HEK293 (cell line): Measurements from ENCODE around the gene MARCHF10.

Experiments
- KLF7 ChIP-seq: fragments of 450-650 bp; formaldehyde crosslinking; IDR thresholded peaks from 2 replicates; pipeline ENCODE4 v1.5.1; 2016; ENCODE audit warnings: missing biosample characterization, missing genetic modification characterization, borderline replicate concordance
- SP2 ChIP-seq: fragments of 450-650 bp; formaldehyde crosslinking; IDR thresholded peaks from 2 replicates; pipeline ENCODE4 v1.5.1; 2016; ENCODE audit warnings: missing biosample characterization, missing genetic modification characterization
- ZBTB17 ChIP-seq: fragments of 450-650 bp; formaldehyde crosslinking; IDR thresholded peaks from 2 replicates; pipeline ENCODE4 v1.5.1; 2016; ENCODE audit warnings: missing biosample characterization, missing genetic modification characterization
- ZNF670 ChIP-seq: fragments of 450-650 bp; formaldehyde crosslinking; IDR thresholded peaks from 2 replicates; pipeline ENCODE4 v1.5.1; 2016; ENCODE audit warnings: missing biosample characterization, missing genetic modification characterization, low read depth
- TF ChIP-seq, protein P1 (sequence below): fragments of 450-650 bp; formaldehyde crosslinking; IDR thresholded peaks from 2 replicates; pipeline ENCODE4 v1.5.1; 2016; ENCODE audit warnings: missing biosample characterization, missing genetic modification characterization
- TF ChIP-seq, protein P2 (sequence below): fragments of 450-650 bp; formaldehyde crosslinking; IDR thresholded peaks from 2 replicates; pipeline ENCODE4 v1.5.1; 2016; ENCODE audit warnings: missing biosample characterization, missing genetic modification characterization

- TF ChIP-seq, protein P1, sequence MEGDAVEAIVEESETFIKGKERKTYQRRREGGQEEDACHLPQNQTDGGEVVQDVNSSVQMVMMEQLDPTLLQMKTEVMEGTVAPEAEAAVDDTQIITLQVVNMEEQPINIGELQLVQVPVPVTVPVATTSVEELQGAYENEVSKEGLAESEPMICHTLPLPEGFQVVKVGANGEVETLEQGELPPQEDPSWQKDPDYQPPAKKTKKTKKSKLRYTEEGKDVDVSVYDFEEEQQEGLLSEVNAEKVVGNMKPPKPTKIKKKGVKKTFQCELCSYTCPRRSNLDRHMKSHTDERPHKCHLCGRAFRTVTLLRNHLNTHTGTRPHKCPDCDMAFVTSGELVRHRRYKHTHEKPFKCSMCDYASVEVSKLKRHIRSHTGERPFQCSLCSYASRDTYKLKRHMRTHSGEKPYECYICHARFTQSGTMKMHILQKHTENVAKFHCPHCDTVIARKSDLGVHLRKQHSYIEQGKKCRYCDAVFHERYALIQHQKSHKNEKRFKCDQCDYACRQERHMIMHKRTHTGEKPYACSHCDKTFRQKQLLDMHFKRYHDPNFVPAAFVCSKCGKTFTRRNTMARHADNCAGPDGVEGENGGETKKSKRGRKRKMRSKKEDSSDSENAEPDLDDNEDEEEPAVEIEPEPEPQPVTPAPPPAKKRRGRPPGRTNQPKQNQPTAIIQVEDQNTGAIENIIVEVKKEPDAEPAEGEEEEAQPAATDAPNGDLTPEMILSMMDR (tag by site-specific recombination), result no peak
- TF ChIP-seq ZBTB17 (tag by site-specific recombination) (no peak), ZNF670 (tag by site-specific recombination) (no peak), KLF7 (tag by site-specific recombination) (no peak), SP2 (no peak)
- TF ChIP-seq, protein P2, sequence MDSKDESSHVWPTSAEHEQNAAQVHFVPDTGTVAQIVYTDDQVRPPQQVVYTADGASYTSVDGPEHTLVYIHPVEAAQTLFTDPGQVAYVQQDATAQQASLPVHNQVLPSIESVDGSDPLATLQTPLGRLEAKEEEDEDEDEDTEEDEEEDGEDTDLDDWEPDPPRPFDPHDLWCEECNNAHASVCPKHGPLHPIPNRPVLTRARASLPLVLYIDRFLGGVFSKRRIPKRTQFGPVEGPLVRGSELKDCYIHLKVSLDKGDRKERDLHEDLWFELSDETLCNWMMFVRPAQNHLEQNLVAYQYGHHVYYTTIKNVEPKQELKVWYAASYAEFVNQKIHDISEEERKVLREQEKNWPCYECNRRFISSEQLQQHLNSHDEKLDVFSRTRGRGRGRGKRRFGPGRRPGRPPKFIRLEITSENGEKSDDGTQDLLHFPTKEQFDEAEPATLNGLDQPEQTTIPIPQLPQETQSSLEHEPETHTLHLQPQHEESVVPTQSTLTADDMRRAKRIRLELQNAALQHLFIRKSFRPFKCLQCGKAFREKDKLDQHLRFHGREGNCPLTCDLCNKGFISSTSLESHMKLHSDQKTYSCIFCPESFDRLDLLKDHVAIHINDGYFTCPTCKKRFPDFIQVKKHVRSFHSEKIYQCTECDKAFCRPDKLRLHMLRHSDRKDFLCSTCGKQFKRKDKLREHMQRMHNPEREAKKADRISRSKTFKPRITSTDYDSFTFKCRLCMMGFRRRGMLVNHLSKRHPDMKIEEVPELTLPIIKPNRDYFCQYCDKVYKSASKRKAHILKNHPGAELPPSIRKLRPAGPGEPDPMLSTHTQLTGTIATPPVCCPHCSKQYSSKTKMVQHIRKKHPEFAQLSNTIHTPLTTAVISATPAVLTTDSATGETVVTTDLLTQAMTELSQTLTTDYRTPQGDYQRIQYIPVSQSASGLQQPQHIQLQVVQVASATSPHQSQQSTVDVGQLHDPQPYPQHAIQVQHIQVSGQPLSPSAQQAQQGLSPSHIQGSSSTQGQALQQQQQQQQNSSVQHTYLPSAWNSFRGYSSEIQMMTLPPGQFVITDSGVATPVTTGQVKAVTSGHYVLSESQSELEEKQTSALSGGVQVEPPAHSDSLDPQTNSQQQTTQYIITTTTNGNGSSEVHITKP (tag by site-specific recombination), result no peak
These were observed 92.2 kb downstream of the MARCHF10 start for GRCh38 chr17:62715882-62716390.
